Measurements from ENCODE around the gene SEMA3G. TPM values are rescaled to one million over a fixed set of nuclear protein-coding genes. Genes with fewer than 3 reads are reported as not detected.

Gene SEMA3G
- total RNA-seq, 1 experiment from 2014 or later, result 0.32 TPM

- H3K36me3 ChIP-seq (ENCODE audit: control insufficient read depth, insufficient read depth, low read length), result peaks cover 8% of the 10 kb centered on the region; the same call in 1 of the 2 replicates
- H3K4me3 ChIP-seq (ENCODE audit: low read depth, low read length), result no peak overlapping the region
- no peaks in the 10 kb centered on the region for H3K27me3 ChIP-seq (replicated peaks; ENCODE audit: control insufficient read depth, insufficient read depth, low read length)
- intact Hi-C loops (cut with micrococcal nuclease; ENCODE audit: unreplicated experiment), result no loop called here
- H3K9me3 Mint-ChIP-seq (ENCODE audit: unreplicated experiment), result no peaks in the 10 kb centered on the region
- POLR2A ChIA-PET, result no interaction called here
- no peak overlapping the region for H3K27ac Mint-ChIP-seq (ENCODE audit: unreplicated experiment)
- no peaks in the 10 kb centered on the region for H3K9me3 ChIP-seq
- BruUV-seq (replicated peaks), result no TSS peak
- H3K27me3 Mint-ChIP-seq (ENCODE audit: insufficient read depth, unreplicated experiment), result no peaks in the 10 kb centered on the region
- peaks cover 13% of the 10 kb centered on the region for H3K4me1 Mint-ChIP-seq (ENCODE audit: low read depth, unreplicated experiment)
- DNase-seq, result no peak
- H3K36me3 Mint-ChIP-seq (ENCODE audit: insufficient read depth, unreplicated experiment), result peaks cover 31% of the 10 kb centered on the region
- TF ChIP-seq CTCF (IDR thresholded peaks at IDR 0.05; ENCODE audit: insufficient read depth in 1 of 2, low read depth in 1 of 2, low read length in 1 of 2, severe bottlenecking in 1 of 2, unreplicated experiment in 1 of 2), result no peak
- CTCF ChIA-PET, result interaction anchor here (0.5 kb wide), 1 partner anchor 66 kb away, joined by 4 read pairs; no protein-coding TSS in a partner anchor
- H3K4me3 Mint-ChIP-seq (ENCODE audit: unreplicated experiment), result no peak overlapping the region
- peaks cover under 1% of the 10 kb centered on the region; the same call in 1 of the 2 replicates for H3K4me1 ChIP-seq
Observed at GRCh38 chr3:52406231-52406661, 38.7 kb downstream of the SEMA3G start.

- no peaks in the 10 kb centered on the region for H3K4me1 ChIP-seq
- Mint-ChIP-seq H3K27me3 (ENCODE audit: insufficient read depth, unreplicated experiment) (no peaks in the 10 kb centered on the region), H3K4me3 (ENCODE audit: unreplicated experiment) (no peak overlapping the region), H3K27ac (ENCODE audit: unreplicated experiment) (no peak overlapping the region), H3K4me1 (ENCODE audit: low read depth, unreplicated experiment) (peaks cover 13% of the 10 kb centered on the region), H3K9me3 (ENCODE audit: unreplicated experiment) (no peaks in the 10 kb centered on the region), H3K36me3 (ENCODE audit: insufficient read depth, unreplicated experiment) (peaks cover 31% of the 10 kb centered on the region)
- intact Hi-C loops (cut with micrococcal nuclease; ENCODE audit: unreplicated experiment), result no loop called here
- peaks cover 8% of the 10 kb centered on the region; the same call in 1 of the 2 replicates for H3K36me3 ChIP-seq (ENCODE audit: control insufficient read depth, insufficient read depth, low read length)
- BruUV-seq (replicated peaks), result no TSS peak
- CTCF ChIA-PET, result no interaction called here
- POLR2A ChIA-PET, result no interaction called here
- no peaks in the 10 kb centered on the region for H3K9me3 ChIP-seq
- DNase-seq, result no peak
- no peak for TF ChIP-seq CTCF (IDR thresholded peaks at IDR 0.05; ENCODE audit: insufficient read depth in 1 of 2, low read depth in 1 of 2, low read length in 1 of 2, severe bottlenecking in 1 of 2, unreplicated experiment in 1 of 2)
- H3K27me3 ChIP-seq (replicated peaks; ENCODE audit: control insufficient read depth, insufficient read depth, low read length), result no peaks in the 10 kb centered on the region
- no peak overlapping the region for H3K4me3 ChIP-seq (ENCODE audit: low read depth, low read length)
Observed at GRCh38 chr3:52405601-52406110, 39.2 kb downstream of the SEMA3G start.

GRCh38 chr3:52405066-52405465 is 39.8 kb downstream of the SEMA3G start:
- CTCF ChIA-PET, result no interaction called here
- DNase-seq, result no peak
- H3K4me1 ChIP-seq, result no peaks in the 10 kb centered on the region
- peaks cover 13% of the 10 kb centered on the region for H3K4me1 Mint-ChIP-seq (ENCODE audit: low read depth, unreplicated experiment)
- intact Hi-C loops (cut with micrococcal nuclease; ENCODE audit: unreplicated experiment), result no loop called here
- H3K4me3 ChIP-seq (ENCODE audit: low read depth, low read length), result no peak overlapping the region
- no peaks in the 10 kb centered on the region for H3K27me3 ChIP-seq (replicated peaks; ENCODE audit: control insufficient read depth, insufficient read depth, low read length)
- no peak for TF ChIP-seq CTCF (IDR thresholded peaks at IDR 0.05; ENCODE audit: insufficient read depth in 1 of 2, low read depth in 1 of 2, low read length in 1 of 2, severe bottlenecking in 1 of 2, unreplicated experiment in 1 of 2)
- H3K27me3 Mint-ChIP-seq (ENCODE audit: insufficient read depth, unreplicated experiment), result no peaks in the 10 kb centered on the region
- no peaks in the 10 kb centered on the region for H3K9me3 ChIP-seq
- H3K9me3 Mint-ChIP-seq (ENCODE audit: unreplicated experiment), result no peaks in the 10 kb centered on the region
- no peak overlapping the region for H3K4me3 Mint-ChIP-seq (ENCODE audit: unreplicated experiment)
- no peak overlapping the region for H3K27ac Mint-ChIP-seq (ENCODE audit: unreplicated experiment)
- BruUV-seq (replicated peaks), result no TSS peak
- H3K36me3 Mint-ChIP-seq (ENCODE audit: insufficient read depth, unreplicated experiment), result peaks cover 30% of the 10 kb centered on the region
- peaks cover 8% of the 10 kb centered on the region; the same call in 1 of the 2 replicates for H3K36me3 ChIP-seq (ENCODE audit: control insufficient read depth, insufficient read depth, low read length)
- POLR2A ChIA-PET, result no interaction called here
